K562 (cell line): ENCODE results near the gene PSMB8. TPM values are rescaled to one million over a fixed set of nuclear protein-coding genes. Genes with fewer than 3 reads are reported as not detected.

Experiments
- DEAF1 ChIP-seq: fragments of 450-650 bp; formaldehyde crosslinking; IDR thresholded peaks from 2 replicates; pipeline ENCODE4 v1.4.0; 2020; ENCODE audit warnings: mild to moderate bottlenecking, moderate library complexity
- GTF2E2 ChIP-seq: fragments of 200-800 bp; sonication (Bioruptor generic); IDR thresholded peaks from 2 replicates; pipeline ENCODE4 v1.6.1; 2016; ENCODE audit warnings: missing genetic modification characterization, missing compliant biosample characterization
- HES1 ChIP-seq: fragments of 450-650 bp; IDR thresholded peaks from 2 replicates; pipeline ENCODE4 v1.6.1; 2016; ENCODE audit warnings: low read depth, mild to moderate bottlenecking, moderate library complexity
- HNRNPH1 ChIP-seq: fragments of 200-400 bp; formaldehyde crosslinking; optimal IDR thresholded peaks from 2 replicates; pipeline ENCODE3; 2017; ENCODE audit warnings: low read depth, mild to moderate bottlenecking, low read length, moderate library complexity
- JUNB ChIP-seq: fragments of 450-650 bp; formaldehyde crosslinking; conservative IDR thresholded peaks from 2 replicates; pipeline ENCODE4 v1.4.0; 2020; ENCODE audit warnings: mild to moderate bottlenecking
- RNF2 ChIP-seq: sonication (generic); IDR thresholded peaks from 2 replicates; pipeline ENCODE4 v1.6.1; 2016
- TCF7 ChIP-seq: sonication (generic); IDR thresholded peaks from 2 replicates; pipeline ENCODE4 v1.6.1; 2016; ENCODE audit warnings: antibody characterized with exemption, borderline replicate concordance
- ZKSCAN3 ChIP-seq: fragments of 250-450 bp; sonication (Bioruptor Pico); IDR thresholded peaks from 2 replicates; pipeline ENCODE4 v1.4.0; 2020
- polyA plus RNA-seq, 8 experiments: library from polyadenylated mRNA; depleted of rRNA in 4 of 8; stranded (reverse) in 5 of 8; unstranded in 3 of 8; fragments of >200 nt; fragmentation: Nextera tagmentation in 2 of 8; fragmentation: Illumina TruSeq in 1 of 8; extraction: Ambion mirVana in 2 of 8; extraction: Trizol in 1 of 8; gene quantifications; 2 replicates each; pipeline versions ENCODE4 v1.2.1 to v1.2.3, GENCODE V29; 2011 to 2014; ENCODE audit warnings: inconsistent platforms in 1 of 8, missing spikeins in 1 of 8
- total RNA-seq, 7 experiments: library from RNA; depleted of rRNA in 6 of 7; stranded (reverse); fragments of >200 nt in 6 of 7; fragmentation: Illumina TruSeq in 2 of 7; extraction: Trizol in 2 of 7; gene quantifications; 2 replicates each; pipeline versions ENCODE4 v1.2.1 to v1.2.3, GENCODE V29; 2011 to 2021; ENCODE audit warnings: low replicate concordance in 1 of 7
- TF ChIP-seq, protein P1 (sequence below), 2 experiments: fragments of 450-650 bp; IDR thresholded peaks; 2 replicates each; pipeline ENCODE4 v1.6.1; 2016; ENCODE audit warnings: mild to moderate bottlenecking in 2 of 2, borderline replicate concordance in 1 of 2, low read depth in 1 of 2, moderate library complexity in 1 of 2

PSMB8 gene
- total and polyA plus RNA-seq, 9 of the 15 experiments (the other 6 are each of a cell fraction or from before 2014, with no cell fraction given), result 0.71 to 4.0 (median 2.4) TPM

GRCh38 chr6:32868257-32868788 is 24.5 kb upstream of the PSMB8 start (continued):
- TF ChIP-seq, protein P1, sequence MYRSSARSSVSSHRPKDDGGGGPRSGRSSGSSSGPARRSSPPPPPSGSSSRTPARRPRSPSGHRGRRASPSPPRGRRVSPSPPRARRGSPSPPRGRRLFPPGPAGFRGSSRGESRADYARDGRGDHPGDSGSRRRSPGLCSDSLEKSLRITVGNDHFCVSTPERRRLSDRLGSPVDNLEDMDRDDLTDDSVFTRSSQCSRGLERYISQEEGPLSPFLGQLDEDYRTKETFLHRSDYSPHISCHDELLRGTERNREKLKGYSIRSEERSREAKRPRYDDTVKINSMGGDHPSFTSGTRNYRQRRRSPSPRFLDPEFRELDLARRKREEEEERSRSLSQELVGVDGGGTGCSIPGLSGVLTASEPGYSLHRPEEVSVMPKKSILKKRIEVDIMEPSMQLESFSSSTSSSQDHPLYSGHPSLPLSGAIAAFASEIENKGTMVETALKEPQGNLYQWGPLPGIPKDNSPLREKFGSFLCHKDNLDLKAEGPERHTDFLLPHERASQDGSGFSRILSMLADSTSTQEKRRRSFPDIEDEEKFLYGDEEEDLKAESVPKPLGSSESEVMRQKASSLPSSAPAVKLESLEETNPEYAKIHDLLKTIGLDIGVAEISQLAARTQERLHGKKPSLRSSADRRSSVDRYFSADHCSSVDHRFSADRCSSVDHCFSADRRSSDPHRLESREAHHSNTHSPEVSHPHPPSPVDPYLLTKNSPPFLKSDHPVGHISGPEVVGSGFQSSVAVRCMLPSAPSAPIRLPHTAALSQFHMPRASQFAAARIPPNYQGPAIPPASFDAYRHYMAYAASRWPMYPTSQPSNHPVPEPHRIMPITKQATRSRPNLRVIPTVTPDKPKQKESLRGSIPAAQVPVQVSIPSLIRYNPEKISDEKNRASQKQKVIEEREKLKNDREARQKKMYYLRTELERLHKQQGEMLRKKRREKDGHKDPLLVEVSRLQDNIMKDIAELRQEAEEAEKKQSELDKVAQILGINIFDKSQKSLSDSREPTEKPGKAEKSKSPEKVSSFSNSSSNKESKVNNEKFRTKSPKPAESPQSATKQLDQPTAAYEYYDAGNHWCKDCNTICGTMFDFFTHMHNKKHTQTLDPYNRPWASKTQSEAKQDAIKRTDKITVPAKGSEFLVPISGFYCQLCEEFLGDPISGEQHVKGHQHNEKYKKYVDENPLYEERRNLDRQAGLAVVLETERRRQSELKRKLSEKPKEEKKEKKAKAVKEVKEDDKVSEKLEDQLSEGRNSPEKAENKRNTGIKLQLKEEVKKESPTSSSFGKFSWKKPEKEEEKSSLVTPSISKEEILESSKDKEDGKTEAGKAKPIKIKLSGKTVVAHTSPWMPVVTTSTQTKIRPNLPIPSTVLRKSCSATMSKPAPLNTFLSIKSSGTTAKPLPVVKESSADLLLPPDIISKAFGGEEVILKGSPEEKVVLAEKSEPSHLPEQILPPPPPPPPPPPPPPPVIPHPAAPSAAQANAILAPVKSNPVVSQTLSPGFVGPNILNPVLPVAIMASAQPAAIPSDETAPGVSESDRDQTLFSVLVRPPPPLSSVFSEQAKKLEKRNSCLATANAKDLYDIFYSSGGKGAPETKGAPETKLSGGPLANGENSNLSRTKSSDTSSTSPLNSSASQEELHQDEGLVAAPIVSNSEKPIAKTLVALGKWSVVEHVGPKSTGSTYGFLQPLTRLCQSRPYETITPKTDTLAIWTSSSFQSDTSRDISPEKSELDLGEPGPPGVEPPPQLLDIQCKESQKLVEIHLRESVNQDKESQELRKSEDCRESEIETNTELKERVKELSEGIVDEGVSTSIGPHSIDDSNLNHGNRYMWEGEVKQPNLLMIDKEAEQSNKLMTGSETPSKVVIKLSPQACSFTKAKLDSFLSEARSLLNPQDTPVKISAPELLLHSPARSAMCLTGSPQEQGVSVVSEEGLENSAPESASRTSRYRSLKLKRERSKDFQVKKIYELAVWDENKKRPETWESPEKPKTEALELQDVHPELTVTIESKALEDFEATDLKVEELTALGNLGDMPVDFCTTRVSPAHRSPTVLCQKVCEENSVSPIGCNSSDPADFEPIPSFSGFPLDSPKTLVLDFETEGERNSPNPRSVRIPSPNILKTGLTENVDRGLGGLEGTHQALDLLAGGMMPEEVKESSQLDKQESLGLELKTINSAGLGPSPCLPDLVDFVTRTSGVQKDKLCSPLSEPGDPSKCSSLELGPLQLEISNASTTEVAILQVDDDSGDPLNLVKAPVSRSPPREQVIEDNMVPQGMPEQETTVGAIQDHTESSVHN (IDR thresholded peaks at IDR 0.05; ENCODE audit: borderline replicate concordance in 1 of 2, low read depth in 1 of 2), result no peak
- TF ChIP-seq ZKSCAN3 (CRISPR knock-in tag), result no peak
- TF ChIP-seq DEAF1 (CRISPR knock-in tag), result peak; percentile 96
- peak; percentile 66; the same call in 1 of the 2 replicates for TF ChIP-seq GTF2E2 (tag)
- TF ChIP-seq TCF7, result no peak
- no peak for TF ChIP-seq HES1
- TF ChIP-seq HNRNPH1, result no peak
- TF ChIP-seq JUNB, result no peak
- 0 out of 2 replicates have a peak, but pooled peaks have one; percentile 19 for TF ChIP-seq RNF2
